ENCODE results near the gene GPD1L. TPM values are rescaled to one million over a fixed set of nuclear protein-coding genes. Genes with fewer than 3 reads are reported as not detected.
"Not testable (repeated sequence)": the region's sequence is repeated elsewhere in the genome, so short reads cannot be mapped to it uniquely, and the experiment has no call there.

The GPD1L gene
- total RNA-seq, 2 experiments from 2014 or later: 19.5 to 20.7 TPM

DNA sequence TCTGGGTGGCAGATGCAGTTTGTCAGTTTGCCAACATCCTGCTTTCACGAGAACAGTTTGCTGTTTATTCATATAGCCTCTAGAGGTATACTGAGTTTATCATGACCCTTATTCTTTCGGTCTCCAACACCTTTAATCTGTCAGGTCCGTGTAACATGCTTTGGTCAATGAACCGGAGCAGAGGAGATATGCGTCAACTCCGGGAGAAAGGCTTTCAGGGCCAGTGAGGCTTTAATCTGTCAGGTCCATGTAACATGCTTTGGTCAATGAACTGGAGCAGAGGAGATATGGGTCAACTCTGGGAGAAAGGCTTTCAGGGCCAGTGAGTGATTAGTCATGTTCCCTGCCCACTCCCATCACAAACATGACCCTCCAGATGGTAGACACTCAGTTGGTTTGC is 16.9 kb upstream of the GPD1L start:
- Mint-ChIP-seq H3K4me3 (no peak overlapping the region), H3K36me3 (ENCODE audit: low read depth) (peaks cover 3% of the 10 kb centered on the region), H3K27me3 (peaks cover 39% of the 10 kb centered on the region), H3K4me1 (peaks cover 19% of the 10 kb centered on the region), H3K27ac (no peak overlapping the region), H3K9me3 (peaks cover 20% of the 10 kb centered on the region)
- CTCF ChIA-PET: interaction anchor here (0.7 kb wide), 1 partner anchor 49 kb away, joined by 3 read pairs; no protein-coding TSS in a partner anchor
- DNase-seq: no peak
- POLR2A ChIA-PET: no interaction called here

DNA sequence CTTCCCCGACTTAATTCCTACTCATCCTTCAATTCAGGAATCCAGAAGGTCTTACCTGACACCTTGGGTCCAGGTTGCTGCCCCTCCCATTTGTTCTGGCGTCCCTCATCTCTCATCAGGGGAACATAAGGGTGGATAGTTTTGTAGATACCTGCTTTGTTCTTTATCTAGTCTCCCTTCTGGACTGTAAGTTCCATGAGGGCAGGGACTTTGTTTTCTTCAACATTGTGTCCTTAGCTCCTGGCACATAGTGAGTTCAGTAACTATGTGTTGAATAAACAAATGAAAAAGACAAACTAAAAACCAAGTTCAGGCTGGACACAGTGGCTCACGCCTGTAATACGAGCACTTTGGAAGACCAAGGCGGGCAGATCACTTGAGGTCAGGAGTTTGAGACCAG is 13.2 kb upstream of the GPD1L start:
- Mint-ChIP-seq H3K36me3 (ENCODE audit: low read depth) (peaks cover 3% of the 10 kb centered on the region), H3K4me1 (peaks cover 23% of the 10 kb centered on the region), H3K9me3 (peaks cover 12% of the 10 kb centered on the region), H3K27me3 (peaks cover 48% of the 10 kb centered on the region), H3K27ac (no peak overlapping the region), H3K4me3 (no peak overlapping the region)
- DNase-seq: no peak
- ChIA-PET POLR2A (no interaction called here), CTCF (no interaction called here)

DNA sequence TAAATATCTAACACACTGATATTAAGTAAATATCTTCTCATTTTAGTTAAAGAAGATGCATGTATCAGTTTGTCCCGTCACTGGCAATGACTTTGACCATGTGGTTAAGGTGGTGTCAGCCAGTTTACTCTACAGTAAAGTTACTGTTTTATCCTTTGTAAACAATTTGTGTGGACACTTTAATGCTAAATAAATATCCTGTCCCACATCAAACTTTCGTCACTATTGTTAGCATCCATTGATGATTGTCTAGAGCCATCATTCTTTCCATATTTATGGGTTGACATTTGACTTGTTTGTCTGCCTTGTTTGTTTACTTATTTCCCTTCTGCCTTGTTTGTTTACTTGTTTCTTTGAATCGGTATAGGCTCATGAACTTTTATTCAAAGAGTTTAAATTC is 11.0 kb upstream of the GPD1L start:
- Mint-ChIP-seq H3K36me3 (ENCODE audit: low read depth) (peaks cover 3% of the 10 kb centered on the region), H3K27ac (no peak overlapping the region), H3K4me3 (no peak overlapping the region), H3K9me3 (peaks cover 3% of the 10 kb centered on the region), H3K4me1 (peaks cover 25% of the 10 kb centered on the region), H3K27me3 (peaks cover 34% of the 10 kb centered on the region)
- POLR2A ChIA-PET: no interaction called here
- no peak for DNase-seq
- CTCF ChIA-PET: no interaction called here

DNA sequence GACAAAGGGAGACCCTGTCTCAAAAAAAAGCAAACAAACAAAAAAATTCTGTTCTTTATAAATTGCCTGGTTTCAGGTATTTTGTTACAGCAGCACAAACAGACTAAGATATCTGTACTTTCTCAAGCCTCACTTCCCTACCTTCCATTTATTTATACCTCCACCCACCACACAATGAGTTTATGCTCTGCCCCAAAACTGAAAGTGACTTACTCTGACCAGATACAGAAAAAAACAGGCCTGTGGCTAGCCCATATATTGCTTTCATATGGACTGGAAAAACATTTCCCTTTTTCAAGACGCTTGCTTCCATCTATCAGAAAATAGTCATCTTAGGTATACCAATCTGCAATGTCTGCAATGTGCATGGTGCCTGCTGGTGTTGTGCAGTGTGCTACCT is 8.7 kb upstream of the GPD1L start:
- CTCF ChIA-PET: no interaction called here
- Mint-ChIP-seq H3K27ac (no peak overlapping the region), H3K27me3 (peaks cover 29% of the 10 kb centered on the region), H3K4me3 (no peak overlapping the region), H3K9me3 (peaks cover 11% of the 10 kb centered on the region), H3K4me1 (peaks cover 9% of the 10 kb centered on the region), H3K36me3 (ENCODE audit: low read depth) (peaks cover 3% of the 10 kb centered on the region)
- POLR2A ChIA-PET: no interaction called here
- DNase-seq: no peak

DNA sequence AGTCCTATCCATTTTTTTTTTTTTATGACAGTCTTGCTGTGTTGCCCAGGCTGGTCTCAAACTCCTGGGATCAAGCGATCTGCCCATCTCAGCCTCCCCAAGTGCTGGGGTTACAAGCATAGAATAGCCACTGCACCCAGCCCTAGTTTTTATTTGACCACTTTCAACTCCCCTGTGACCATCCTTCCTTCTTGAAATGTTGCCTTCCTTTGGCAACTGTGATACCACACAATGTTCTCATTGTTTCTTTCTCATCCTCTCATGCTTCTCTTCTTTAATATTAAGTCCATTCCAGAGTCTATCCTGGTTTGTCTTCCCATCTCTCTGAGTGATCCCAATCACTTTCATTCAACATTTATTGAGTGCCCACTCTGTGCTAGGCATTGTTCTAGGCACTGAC is 7.9 kb upstream of the GPD1L start:
- no peaks in the 10 kb centered on the region for H3K36me3 Mint-ChIP-seq (ENCODE audit: low read depth)
- H3K9me3 Mint-ChIP-seq: peaks cover 7% of the 10 kb centered on the region
- H3K4me1 Mint-ChIP-seq: peaks cover 6% of the 10 kb centered on the region
- ChIA-PET POLR2A (no interaction called here), CTCF (no interaction called here)
- no peak overlapping the region for H3K27ac Mint-ChIP-seq
- H3K27me3 Mint-ChIP-seq: peaks cover 24% of the 10 kb centered on the region
- DNase-seq: no peak
- no peak overlapping the region for H3K4me3 Mint-ChIP-seq

DNA sequence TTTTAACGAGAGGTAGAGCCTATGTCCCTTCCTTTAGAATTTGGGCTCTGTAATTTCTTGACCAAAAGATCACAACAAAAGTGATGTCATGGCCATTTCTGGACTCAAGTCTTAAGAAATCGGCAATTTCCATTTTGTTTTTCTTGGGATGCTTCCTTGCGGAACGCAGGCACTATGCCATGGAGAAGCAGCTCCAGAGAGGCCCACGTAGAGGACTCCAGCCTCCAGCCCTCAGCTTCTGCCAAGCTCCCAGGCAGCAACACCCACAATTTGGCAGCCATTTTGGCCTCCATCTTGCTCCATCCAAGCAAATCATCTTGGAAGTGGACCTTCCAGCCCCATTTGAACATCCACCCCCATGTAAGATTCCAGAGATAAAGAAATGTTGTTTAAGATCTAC is 6.0 kb upstream of the GPD1L start:
- H3K36me3 Mint-ChIP-seq (ENCODE audit: low read depth): no peaks in the 10 kb centered on the region
- H3K4me3 Mint-ChIP-seq: no peak overlapping the region
- H3K27me3 Mint-ChIP-seq: peaks cover 11% of the 10 kb centered on the region
- ChIA-PET CTCF (no interaction called here), POLR2A (no interaction called here)
- peaks cover 7% of the 10 kb centered on the region for H3K9me3 Mint-ChIP-seq
- no peak for DNase-seq
- no peak overlapping the region for H3K27ac Mint-ChIP-seq
- H3K4me1 Mint-ChIP-seq: peaks cover 8% of the 10 kb centered on the region

DNA sequence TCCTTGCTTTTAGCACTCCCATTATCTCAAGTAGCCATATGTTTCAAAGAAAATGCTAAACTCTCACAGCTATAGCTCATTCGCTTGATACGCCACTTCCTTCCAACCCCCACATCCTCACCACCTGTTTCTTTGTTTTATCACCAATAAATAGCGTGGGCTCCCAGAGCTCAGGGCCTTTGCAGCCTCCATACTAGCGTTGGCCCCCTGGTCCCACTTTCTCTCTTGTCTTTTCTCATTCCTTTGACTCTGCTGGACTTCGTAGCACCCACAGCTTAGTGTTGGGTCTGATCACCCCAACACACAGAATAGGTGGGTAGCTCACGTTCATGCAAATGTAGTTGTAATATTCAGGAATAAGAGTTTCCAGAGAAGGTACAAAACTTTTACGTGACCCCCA is 4.1 kb upstream of the GPD1L start:
- no peak overlapping the region for H3K27ac Mint-ChIP-seq
- H3K4me1 Mint-ChIP-seq: peaks cover 17% of the 10 kb centered on the region
- H3K27me3 Mint-ChIP-seq: peaks cover 5% of the 10 kb centered on the region
- DNase-seq: no peak
- no peak overlapping the region for H3K4me3 Mint-ChIP-seq
- ChIA-PET CTCF (no interaction called here), POLR2A (no interaction called here)
- no peaks in the 10 kb centered on the region for H3K36me3 Mint-ChIP-seq (ENCODE audit: low read depth)
- peaks cover 7% of the 10 kb centered on the region for H3K9me3 Mint-ChIP-seq

DNA sequence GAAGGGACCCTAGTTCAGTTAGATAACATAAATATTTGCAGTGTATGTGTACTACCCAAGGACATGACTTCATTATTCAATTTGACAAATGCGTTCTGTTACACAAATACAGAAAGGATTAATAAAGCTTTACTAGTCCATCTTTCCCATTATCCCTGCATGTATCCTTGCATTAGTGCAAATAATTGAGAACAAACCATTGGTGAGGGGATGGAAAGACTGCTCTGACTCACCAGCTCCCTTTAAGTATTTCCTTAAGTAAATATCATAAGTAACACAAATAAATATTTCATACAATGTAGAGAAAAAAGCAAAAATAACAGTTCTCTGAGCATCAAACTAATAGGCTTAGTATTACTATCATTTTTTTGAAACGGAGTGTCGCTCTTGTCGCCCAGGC is 1.9 kb upstream of the GPD1L start:
- Mint-ChIP-seq H3K9me3 (peaks cover 7% of the 10 kb centered on the region), H3K36me3 (ENCODE audit: low read depth) (peaks cover 5% of the 10 kb centered on the region), H3K27ac (no peak overlapping the region), H3K4me3 (no peak overlapping the region), H3K27me3 (no peaks in the 10 kb centered on the region), H3K4me1 (peaks cover 24% of the 10 kb centered on the region)
- ChIA-PET POLR2A (interaction anchor here (1.4 to 1.6 kb wide), 2 partner anchors 9 to 13 kb away, joined by 3 to 6 read pairs; no protein-coding TSS in a partner anchor), CTCF (no interaction called here)
- DNase-seq: no peak

DNA sequence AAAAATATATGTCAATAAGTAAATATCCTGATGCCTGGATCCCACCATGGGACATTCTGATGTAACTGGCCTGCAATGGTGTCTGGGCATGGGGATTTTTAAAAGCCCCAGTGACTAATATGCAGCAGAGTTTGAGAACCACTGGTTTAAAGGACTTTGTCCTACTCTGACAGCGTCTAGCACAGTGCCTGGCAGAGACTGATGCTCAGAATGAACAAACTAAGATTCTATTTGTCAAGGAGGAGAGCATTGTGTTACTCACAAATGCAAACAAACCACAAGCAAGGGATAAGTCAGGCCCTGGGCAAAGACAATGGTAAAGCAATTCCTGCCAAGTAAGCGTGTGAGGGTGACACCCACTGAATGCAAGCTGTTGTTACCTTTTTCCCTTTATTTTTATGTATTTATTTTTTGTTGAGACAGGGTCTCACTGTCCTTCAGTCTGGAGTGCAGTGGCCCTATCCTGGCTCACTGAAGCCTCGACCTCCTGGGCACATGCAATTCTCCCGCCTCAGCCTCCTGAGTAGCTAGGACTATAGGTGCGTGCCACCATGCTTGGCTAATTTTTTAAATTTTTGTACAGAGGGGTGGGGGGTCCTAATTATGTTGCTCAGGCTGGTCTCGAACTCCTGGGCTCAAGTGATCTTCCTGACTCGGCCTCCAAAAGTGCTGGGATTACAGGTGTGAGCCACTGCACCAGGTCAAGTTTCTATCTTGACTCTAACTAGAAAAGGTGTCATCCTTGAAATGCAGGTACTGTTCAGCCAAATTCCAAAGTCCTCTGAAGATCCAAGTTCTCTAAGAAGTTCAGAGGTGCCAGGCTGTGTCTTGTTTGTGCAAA is 909 bp upstream of the GPD1L start:
- no peak for DNase-seq
- Mint-ChIP-seq H3K9me3 (peaks cover 7% of the 10 kb centered on the region), H3K27ac (no peak overlapping the region), H3K4me1 (peaks cover 31% of the 10 kb centered on the region), H3K4me3 (peak overlapping the region; percentile 84), H3K27me3 (no peaks in the 10 kb centered on the region), H3K36me3 (ENCODE audit: low read depth) (peaks cover 11% of the 10 kb centered on the region)
- ChIA-PET CTCF (interaction anchor here (1.1 to 2.4 kb wide), 2 partner anchors 39 to 573 kb away, joined by 3 to 8 read pairs; partner anchors contain the start of gene STT3B), POLR2A (interaction anchor here (0.6 to 1.4 kb wide), 4 partner anchors 9 to 572 kb away, joined by 3 to 9 read pairs (median 6); partner anchors contain the start of gene STT3B)

DNA sequence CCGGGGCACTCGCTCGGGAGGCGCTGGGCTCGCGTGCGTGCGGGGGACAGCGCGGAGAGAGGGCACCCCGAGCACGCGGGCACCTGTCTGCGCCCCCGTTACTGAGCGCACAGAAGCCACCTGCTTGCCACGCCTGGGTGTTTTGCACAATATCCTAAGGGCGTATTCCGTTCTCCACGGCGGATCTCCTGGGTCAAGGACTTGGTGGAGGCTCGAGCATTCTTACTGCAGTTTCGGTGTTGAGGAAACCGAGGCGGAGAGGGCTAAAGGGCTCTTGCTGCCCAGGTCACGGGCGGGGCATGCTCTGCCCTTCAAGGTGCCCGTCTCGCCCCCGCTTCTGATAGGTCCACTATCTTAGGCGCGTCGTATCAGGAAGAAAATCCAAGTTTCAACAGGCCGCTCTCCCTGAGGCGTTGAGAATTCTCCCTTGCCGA is 526 bp downstream of the GPD1L start:
- Mint-ChIP-seq H3K27me3 (no peaks in the 10 kb centered on the region), H3K4me3 (peak overlapping the region; percentile 84), H3K36me3 (ENCODE audit: low read depth) (peaks cover 14% of the 10 kb centered on the region), H3K9me3 (peaks cover 4% of the 10 kb centered on the region), H3K27ac (peak overlapping the region; percentile 74), H3K4me1 (peaks cover 40% of the 10 kb centered on the region)
- POLR2A ChIA-PET: interaction anchor here (1.2 to 1.4 kb wide), 3 partner anchors 22 to 574 kb away, joined by 3 to 8 read pairs (median 3); partner anchors contain the start of gene STT3B
- CTCF ChIA-PET: interaction anchor here (1.1 to 2.4 kb wide), 2 partner anchors 38 to 574 kb away, joined by 3 to 8 read pairs; partner anchors contain the start of gene STT3B
- DNase-seq: peak; percentile 27

DNA sequence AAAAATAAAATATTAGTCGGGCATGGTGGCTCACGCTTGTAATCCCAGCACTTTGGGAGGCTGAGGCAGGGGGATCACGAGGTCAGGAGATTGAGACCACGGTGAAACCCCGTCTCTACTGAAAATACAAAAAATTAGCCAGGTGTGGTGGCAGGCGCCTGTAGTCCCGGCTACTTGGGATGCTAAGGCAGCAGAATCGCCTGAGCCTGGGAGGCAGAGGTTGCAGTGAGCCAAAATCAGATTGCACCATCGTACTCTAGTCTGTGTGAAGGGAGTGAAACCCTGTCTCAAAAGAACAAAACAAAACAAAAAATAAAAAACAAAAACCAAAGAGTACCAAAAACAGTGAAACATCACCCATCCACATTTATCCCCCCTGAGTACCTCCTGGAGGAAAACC is 1.8 kb downstream of the GPD1L start:
- H3K27ac Mint-ChIP-seq, H3K9me3 Mint-ChIP-seq, H3K4me3 Mint-ChIP-seq, H3K27me3 Mint-ChIP-seq, DNase-seq, POLR2A ChIA-PET: not testable (repeated sequence)
- CTCF ChIA-PET: interaction anchor here (2.4 kb wide), 1 partner anchor 37 kb away, joined by 8 read pairs; no protein-coding TSS in a partner anchor
- Mint-ChIP-seq H3K36me3 (ENCODE audit: low read depth) (peaks cover 14% of the 10 kb centered on the region), H3K4me1 (peaks cover 45% of the 10 kb centered on the region)

DNA sequence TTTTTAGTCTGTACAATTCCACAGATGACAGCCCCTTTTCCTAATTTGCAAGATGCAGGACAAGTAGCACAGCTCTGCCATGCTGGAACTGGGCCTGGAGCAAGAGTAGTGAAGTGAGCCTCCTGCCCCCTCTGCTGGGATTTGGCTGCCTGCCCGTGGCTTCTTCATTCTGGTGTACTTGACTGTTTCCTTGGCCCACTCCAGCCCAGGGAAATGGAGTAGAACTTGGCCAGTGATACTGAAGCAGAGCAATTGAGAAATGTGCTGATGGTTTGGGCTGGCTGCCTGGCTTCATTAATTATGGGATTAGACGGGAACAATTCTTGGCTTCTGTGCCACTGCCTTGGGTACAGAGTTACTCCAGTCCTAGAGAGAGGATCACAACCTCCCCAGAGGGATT is 2.8 kb downstream of the GPD1L start:
- POLR2A ChIA-PET: no interaction called here
- H3K4me3 Mint-ChIP-seq: no peak overlapping the region
- no peaks in the 10 kb centered on the region for H3K27me3 Mint-ChIP-seq
- peaks cover 56% of the 10 kb centered on the region for H3K4me1 Mint-ChIP-seq
- H3K9me3 Mint-ChIP-seq: no peaks in the 10 kb centered on the region
- H3K27ac Mint-ChIP-seq: no peak overlapping the region
- CTCF ChIA-PET: no interaction called here
- no peak for DNase-seq
- peaks cover 16% of the 10 kb centered on the region for H3K36me3 Mint-ChIP-seq (ENCODE audit: low read depth)

DNA sequence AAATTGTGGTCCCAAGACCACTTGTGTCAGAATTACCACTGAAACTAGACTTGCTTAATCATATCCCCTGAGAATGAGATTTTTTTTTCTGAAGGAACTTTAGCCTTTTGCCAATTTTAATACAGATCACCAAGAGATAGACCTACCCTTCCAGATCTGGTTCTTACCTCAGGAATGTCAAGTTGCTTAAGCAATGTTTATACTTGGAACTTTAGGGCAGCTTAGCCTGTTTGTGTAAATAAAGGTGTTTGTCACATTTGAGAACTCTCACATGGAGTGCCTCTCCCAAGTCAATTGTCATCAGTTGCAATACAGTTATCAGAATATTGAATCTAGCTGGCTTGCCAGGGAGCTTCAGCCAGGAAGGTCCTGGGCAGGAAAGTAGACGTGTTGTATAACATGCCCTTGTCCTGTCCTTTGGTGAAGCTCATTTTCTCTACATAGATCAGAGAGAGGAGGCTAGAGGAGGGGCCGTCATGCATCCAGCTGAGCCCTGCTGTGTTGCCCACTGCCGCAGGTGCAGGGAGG is 3.9 kb downstream of the GPD1L start:
- H3K4me1 Mint-ChIP-seq: peaks cover 65% of the 10 kb centered on the region
- H3K4me3 Mint-ChIP-seq: no peak overlapping the region
- no peak for DNase-seq
- peaks cover 23% of the 10 kb centered on the region for H3K36me3 Mint-ChIP-seq (ENCODE audit: low read depth)
- ChIA-PET CTCF (no interaction called here), POLR2A (no interaction called here)
- no peaks in the 10 kb centered on the region for H3K27me3 Mint-ChIP-seq
- peaks cover 4% of the 10 kb centered on the region for H3K9me3 Mint-ChIP-seq
- H3K27ac Mint-ChIP-seq: no peak overlapping the region
